Epidermal melanocyte (primary cell): Measurements from ENCODE around the gene MGAT1.
"Not testable (repeated sequence)": the region's sequence is repeated elsewhere in the genome, so short reads cannot be mapped to it uniquely, and the experiment has no call there.

Source experiments
- DNase-seq: peaks from one replicate; pipeline ENCODE4 v3.0.0; 2011; ENCODE audit warnings: low spot score; ENCODE audit not compliant: insufficient read length

MGAT1 gene

GRCh38 chr5:180806351-180807011, 3.9 kb upstream of the MGAT1 start:
- no peak for DNase-seq

GRCh38 chr5:180804129-180804618, 1.6 kb upstream of the MGAT1 start:
- DNase-seq, result no peak

DNA sequence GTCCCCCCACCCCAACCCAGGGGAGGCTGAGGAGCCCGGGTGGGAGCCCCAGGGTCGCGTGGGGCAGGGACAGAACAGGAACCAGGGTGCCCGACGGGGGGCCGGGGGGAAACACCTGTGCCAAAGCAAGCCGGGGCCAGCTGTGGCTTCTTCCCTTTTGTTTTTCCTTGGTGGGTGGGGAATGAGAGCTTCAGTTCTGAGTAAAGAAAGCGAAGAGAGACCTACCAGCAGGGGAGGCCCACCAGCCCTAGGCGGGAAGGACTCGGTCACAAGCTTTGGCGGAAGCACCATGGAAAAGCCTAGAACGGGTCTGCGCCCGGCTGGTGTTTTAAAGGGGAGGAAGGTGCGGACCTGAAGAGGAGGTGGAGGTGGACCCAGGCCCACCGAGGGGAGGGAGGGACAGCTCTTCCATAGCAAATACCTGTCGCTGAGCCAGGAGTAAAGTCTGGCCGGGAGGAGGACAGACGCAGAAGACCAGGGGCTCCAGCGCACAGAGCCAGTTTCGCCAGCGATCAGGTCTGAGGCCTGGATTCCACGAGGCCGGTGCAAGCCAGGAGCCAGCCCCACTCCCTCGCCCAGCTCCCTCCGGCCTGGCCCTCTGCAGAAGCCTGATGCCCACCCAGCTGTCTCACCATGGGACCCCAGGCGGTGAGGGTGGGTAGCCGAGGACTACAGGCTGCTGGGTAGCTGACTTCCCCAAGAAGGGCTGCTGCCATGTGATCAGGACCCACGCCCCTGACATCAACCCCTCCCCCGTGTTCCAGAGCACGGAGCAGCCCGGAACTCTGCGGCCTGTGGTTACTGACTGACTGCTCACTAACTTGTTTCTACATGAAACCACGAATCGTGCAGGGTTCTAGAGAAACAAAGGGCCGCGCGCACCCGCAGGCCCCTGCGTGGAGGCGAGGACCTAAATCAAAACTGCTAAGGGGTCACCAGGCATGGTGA, 849 bp upstream of the MGAT1 start:
- no peak for DNase-seq

DNA sequence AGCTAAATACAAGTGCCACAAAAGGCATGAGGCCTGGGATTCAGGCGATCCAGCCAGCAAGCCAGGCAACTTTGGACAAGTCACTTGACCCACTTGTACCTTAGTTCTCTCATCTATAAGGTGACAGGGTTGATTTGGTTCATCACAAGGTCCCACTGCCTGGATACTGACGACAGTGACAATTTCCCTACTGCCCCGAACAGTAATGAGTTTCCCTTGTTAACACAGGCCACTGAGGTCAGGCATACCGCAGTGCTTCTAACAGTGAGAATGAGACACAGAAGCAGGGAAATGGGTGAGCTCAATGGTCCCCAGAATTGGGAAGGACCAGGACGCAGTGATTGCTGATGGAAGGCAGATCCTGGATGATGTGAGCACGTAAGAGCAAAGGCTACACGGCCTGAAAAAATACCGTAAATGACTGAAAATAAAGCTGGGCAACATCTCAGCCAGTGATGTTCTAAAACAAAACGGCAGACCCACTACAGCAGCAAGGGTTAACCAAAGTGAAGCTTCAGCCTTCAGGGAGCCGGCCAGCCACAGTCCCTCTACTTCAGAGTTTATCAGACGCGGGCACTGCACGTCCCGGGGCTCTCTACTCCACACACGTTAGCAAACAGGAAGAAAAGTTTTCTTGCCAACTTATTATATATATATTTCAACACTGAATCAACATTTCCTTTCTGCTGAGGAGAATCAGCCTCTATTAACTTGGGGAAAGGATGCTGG, 846 bp downstream of the MGAT1 start:
- no peak for DNase-seq

DNA sequence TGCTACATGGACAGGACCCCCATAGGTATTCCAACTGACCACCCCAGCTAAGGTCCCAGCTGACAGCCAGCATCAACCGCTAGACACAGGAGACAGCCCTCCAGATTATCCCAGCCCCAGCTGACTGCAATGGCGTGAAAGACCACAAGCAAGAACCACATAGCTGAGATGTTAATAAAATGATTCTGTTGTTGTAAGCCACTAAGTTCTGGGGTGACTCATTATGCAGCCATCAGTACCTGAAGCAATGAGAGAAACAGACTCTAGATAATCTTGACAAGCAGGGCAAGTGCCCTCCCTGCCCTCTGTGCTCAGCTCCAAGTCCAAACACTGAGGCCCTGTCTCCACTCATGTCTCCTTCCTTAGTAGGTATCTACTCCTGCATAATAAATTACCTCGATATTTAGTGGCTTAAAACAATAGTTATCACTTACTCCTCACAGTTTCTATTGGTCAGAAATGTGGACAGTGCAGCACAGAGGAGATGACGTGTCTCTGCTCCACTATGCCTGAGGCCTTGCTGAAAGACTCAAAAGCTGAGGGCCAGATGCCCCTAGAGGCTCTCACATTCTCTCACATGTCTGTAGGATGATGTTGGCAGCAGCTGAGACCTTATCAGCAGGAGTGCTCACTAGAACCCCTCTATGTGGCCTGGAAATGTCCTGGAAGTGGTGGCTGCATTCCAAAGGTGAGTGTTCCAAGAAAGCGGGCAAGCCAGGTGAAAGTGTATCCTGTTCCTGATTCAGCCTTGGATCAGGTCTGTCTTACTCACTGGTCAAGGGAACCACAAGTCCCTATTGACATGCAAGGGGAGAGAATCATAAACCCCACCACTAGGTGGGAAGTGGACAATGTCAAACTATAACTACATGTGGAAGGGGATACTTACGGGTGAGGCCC, 2.5 kb downstream of the MGAT1 start:
- DNase-seq, result peak; percentile 53

GRCh38 chr5:180799194-180799593, 3.4 kb downstream of the MGAT1 start:
- no peak for DNase-seq

DNA sequence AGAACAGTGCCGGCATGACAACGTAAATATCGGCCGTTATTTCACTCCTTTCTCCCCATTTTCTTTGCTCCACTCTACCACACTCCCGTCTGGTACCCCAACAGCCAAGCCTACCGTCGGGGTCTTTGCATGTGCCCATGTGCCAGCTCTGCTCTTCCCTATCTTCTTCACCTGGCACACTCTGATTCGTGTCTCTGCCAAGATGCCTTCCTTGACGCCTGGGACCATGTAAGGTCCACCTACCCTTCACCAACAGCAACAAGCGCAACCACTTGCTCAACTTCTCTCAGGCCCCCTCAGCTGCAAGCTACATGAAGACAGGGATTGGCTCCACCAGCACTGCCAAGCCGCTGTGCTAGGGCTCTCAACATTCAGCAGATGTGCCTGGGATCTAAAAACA, 4.4 kb downstream of the MGAT1 start:
- DNase-seq, result no peak

DNA sequence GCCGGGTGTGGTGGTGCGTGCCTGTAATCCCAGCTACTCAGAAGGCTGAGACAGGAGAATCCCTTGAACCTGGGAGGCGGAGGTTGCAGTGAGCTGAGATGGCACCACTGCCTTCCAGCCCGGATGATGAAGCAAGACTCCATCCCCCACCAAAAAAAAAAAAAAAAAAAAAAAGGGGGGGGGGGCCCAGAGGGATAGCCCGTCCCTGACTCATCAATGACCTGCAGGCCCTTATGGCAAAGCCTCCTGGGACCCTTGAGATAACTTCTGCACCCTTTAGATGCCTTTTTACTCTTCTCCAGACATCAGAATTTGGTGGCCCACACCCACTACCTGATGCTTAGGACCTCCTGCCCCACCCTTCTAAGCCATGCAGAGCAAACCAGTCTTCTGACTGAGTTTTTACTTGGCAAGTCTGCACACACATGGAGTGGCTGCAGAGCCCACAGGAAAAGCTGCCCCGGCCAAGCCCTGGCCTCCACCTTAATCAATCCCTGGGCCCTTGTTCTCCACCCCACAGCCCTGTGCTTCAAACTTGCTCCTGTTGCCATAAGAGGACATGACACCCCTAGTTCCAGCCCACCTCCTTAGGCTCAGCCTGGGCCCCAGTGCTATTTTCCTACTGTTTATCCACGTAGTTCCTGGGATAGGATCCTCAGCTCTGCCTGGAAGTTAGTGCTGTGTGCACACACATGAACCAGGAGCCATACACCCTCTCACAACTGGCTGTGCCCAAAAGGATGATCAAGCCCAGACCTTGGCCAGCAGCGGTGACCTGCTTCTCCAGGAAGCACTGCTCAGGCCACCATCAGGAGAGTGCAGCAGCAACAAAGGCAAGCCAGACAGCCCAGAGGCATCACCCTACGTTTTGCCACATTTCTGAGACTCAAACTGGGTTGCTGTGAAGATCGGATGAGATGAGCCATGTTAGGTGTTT, 5.1 kb downstream of the MGAT1 start:
- no peak for DNase-seq

GRCh38 chr5:180795771-180796313, 6.8 kb downstream of the MGAT1 start:
- no peak for DNase-seq

GRCh38 chr5:180792965-180793287, 9.7 kb downstream of the MGAT1 start:
- no peak for DNase-seq

GRCh38 chr5:180792287-180792964, 10.2 kb downstream of the MGAT1 start:
- DNase-seq, result no peak

DNA sequence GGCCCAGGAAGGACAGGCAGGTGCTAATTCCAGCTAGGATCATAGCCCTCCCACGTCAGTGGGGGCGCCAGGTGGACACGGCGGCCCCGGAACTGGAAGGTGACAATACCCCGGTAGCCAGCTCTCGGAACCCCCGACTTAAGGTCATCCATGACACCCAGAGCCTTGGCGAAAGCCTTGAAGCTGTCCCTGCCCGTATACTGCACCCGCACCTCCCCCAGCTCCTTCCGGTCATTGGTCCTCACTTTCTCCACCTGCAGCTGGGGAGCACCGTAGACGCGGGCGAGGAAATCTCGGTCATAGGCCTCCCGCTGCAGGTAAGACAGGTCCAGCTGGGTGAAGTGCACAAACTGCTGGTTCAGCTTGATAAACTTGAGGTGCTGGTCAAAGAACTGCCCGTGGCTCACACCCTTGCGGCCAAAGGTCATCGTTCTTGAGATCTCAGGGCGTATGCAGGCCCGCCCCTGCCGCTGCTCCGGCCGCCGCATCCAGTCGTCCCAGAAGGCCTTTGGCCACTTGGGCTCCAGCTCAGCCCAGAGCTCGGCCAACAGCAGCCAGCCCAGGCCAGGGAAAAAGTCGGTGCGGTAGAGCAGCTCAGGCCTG, 10.9 kb downstream of the MGAT1 start:
- no peak for DNase-seq

GRCh38 chr5:180790524-180790923, 12.1 kb downstream of the MGAT1 start:
- no peak for DNase-seq

DNA sequence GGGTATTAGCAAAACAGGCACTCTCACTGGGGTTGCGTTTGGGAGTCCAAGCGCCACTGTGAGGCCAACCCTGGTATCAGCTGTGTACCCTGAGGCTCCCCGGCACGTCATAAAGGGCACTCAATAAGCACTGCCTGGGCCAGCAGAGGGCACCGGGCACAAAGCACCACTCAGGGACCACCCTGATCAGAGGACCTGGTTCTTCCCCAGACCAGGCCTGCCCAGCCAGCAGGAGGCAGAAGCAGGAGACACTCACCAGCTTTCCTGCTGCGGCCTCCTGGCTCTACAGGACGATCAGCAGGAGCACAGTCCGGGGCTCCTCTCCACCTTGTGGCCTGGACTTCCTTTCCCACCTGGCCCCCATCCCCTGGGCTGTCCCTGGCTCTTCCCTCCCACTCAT, 12.6 kb downstream of the MGAT1 start:
- no peak for DNase-seq

DNA sequence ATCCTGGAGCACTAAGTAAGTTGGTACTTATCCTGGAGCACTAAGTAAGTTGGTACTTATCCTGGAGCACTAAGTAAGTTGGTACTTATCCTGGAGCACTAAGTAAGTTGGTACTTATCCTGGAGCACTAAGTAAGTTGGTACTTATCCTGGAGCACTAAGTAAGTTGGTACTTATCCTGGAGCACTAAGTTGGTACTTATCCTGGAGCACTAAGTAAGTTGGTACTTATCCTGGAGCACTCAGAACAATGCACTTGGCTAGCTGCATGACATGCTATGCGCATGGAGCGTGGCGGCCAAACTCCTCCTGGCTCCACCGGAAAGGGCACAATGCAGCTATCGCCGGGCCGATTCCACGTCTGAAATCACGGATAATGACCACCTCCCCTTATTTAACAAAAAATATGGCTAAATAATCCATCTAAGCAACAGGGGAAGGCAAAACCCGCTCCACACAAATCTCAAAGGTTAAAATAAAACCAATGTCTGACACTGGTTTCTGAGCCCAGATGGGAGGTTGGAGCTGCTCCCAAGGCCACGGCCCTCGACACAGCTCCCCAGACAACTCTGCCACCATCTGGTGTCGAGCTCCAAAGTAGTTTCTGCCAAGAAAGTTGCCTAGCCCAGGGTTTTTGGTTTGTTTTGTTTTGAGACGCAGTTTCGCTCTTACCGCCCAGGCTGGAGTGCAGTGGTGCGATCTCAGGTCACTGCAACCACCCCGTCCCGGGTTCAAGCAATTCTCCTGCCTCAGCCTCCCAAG, 13.8 kb downstream of the MGAT1 start:
- not testable (repeated sequence) for DNase-seq

DNA sequence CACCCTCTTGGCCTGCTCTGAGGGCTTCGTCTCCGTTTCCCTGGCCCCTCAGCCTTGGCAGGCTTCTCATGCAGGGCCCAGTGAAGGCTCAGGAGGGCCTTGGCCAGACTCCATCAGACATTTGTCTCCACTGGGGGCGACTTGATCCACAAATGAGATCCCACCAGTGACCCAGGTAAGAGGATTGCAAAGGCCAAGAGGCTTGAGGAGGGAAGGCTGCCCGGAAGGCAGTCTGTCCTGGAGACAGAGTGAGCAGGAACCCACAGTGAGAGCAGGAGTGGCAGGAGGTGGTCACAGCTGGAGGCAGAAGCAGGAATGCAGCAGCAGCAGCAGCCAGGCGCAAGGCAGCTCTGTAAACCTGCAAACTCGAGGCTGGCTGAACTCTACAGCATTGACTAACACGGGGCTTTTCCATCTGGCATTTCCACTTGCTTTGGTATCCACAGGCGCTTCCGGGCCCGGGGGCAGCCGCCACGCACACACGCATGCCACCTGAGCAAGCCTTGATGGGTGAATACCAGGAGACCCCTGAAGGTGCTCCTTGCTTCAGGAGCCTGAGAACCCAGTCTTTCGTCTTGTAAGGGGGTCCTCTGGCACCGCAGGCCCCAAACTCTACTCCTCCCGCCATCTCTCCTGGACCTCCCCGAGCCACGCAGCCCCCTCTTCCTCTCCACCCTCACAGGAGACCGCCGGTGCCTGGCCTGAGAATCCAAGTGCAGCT, 14.7 kb downstream of the MGAT1 start:
- no peak for DNase-seq
